Measurements from ENCODE around the gene PPP3CA. TPM values are rescaled to one million over a fixed set of nuclear protein-coding genes. Genes with fewer than 3 reads are reported as not detected.

PPP3CA gene
- total RNA-seq, 1 donor from 2014 or later, result 78.8 TPM

DNA sequence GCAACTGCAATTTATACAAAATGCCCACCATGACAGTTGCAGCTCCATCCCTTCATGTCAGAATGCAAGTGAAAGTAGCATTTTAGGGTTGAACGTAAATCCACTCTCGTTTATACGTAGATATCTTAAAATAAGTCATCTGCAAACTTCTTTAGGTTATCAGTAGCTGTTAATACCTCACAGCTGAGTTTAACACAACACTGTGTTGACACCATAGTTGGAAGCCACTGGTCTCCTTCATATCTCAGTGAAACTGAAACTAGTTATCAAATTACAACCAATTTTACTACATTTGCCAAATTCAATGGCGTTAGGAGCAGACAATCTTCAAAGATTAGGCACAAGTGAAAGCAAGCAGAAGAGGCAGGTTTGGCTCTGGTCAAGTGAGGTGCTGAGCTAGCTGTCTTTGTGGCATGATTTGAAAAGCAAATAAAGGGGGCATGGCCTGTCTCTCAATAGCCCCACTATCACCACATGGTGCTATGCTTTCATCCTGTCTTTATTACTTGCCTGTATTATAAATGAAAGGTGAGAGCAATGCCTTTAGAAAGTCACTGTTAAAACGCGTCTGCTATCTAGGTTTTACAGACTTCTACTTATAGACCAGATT lies 12.3 kb downstream of the PPP3CA start:
- TF ChIP-seq, protein P1, sequence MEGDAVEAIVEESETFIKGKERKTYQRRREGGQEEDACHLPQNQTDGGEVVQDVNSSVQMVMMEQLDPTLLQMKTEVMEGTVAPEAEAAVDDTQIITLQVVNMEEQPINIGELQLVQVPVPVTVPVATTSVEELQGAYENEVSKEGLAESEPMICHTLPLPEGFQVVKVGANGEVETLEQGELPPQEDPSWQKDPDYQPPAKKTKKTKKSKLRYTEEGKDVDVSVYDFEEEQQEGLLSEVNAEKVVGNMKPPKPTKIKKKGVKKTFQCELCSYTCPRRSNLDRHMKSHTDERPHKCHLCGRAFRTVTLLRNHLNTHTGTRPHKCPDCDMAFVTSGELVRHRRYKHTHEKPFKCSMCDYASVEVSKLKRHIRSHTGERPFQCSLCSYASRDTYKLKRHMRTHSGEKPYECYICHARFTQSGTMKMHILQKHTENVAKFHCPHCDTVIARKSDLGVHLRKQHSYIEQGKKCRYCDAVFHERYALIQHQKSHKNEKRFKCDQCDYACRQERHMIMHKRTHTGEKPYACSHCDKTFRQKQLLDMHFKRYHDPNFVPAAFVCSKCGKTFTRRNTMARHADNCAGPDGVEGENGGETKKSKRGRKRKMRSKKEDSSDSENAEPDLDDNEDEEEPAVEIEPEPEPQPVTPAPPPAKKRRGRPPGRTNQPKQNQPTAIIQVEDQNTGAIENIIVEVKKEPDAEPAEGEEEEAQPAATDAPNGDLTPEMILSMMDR (IDR thresholded peaks at IDR 0.05), result no peak
- DNase-seq, result no peak
- CTCF ChIA-PET, result no interaction called here
- ATAC-seq (ENCODE audit: low read depth), result peak; percentile 26
- Mint-ChIP-seq H3K36me3 (ENCODE audit: low read depth) (peaks cover 28% of the 10 kb centered on the region), H3K4me3 (no peak overlapping the region), H3K4me1 (peaks cover 86% of the 10 kb centered on the region), H3K27ac (peak overlapping the region; percentile 25), H3K27me3 (no peaks in the 10 kb centered on the region), H3K9me3 (no peaks in the 10 kb centered on the region)
- POLR2A ChIA-PET, result no interaction called here
- intact Hi-C loops (cut with micrococcal nuclease), result loop anchor here (1.0 kb wide), 1 partner anchor 9 kb away; no protein-coding TSS in a partner anchor

DNA sequence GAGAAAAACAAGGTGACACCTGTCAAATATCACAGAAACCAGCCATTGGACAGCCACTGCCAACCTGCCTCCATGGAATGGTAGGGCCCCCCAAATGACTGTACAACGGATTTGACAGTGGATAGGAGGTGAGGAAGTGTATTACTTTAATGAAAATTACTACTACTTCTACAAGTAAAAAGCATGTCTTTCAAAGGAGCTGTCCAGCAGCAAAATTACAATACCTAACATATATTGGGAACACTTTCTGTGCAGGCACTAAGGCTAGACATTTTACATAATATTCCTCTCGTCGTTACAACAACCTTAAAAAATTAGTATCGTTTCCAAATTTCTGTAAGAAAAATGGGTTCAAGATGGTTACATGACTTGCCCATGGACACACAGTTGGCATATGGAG lies 14.9 kb downstream of the PPP3CA start:
- H3K27me3 Mint-ChIP-seq, result no peaks in the 10 kb centered on the region
- H3K27ac Mint-ChIP-seq, result no peak overlapping the region
- TF ChIP-seq, protein P1 (IDR thresholded peaks at IDR 0.05), result no peak
- H3K4me3 Mint-ChIP-seq, result no peak overlapping the region
- no peak for DNase-seq
- ChIA-PET CTCF (no interaction called here), POLR2A (interaction anchor here (0.7 to 1.1 kb wide), 4 partner anchors 9 to 56 kb away, joined by 3 to 10 read pairs (median 7); partner anchors contain the start of gene PPP3CA)
- H3K36me3 Mint-ChIP-seq (ENCODE audit: low read depth), result peaks cover 17% of the 10 kb centered on the region
- peaks cover 86% of the 10 kb centered on the region for H3K4me1 Mint-ChIP-seq
- intact Hi-C loops (cut with micrococcal nuclease), result no loop called here
- no peak for ATAC-seq (ENCODE audit: low read depth)
- no peaks in the 10 kb centered on the region for H3K9me3 Mint-ChIP-seq

DNA sequence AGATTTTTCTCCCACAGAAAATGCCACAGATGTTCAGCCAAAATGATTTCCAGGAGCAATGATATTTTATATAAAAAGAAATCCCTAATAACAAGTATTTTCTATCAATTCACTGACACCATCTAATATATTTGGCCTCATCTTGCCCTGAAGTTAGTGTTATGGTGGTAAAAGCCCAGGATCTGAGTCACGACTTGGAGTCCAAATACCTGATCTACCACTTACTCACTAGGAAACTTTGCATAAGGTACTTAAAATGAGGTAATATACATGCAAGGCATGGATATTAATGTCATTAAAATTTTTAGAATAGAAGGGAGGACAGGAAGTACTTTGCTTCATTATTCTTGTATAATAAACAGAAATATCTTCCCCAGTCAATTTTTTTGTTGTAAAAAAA lies 16.3 kb downstream of the PPP3CA start:
- TF ChIP-seq, protein P1 (IDR thresholded peaks at IDR 0.05), result no peak
- Mint-ChIP-seq H3K4me1 (peaks cover 87% of the 10 kb centered on the region), H3K4me3 (no peak overlapping the region), H3K27ac (no peak overlapping the region), H3K36me3 (ENCODE audit: low read depth) (peaks cover 12% of the 10 kb centered on the region), H3K27me3 (no peaks in the 10 kb centered on the region), H3K9me3 (no peaks in the 10 kb centered on the region)
- intact Hi-C loops (cut with micrococcal nuclease), result no loop called here
- CTCF ChIA-PET, result no interaction called here
- ATAC-seq (ENCODE audit: low read depth), result no peak
- POLR2A ChIA-PET, result no interaction called here
- DNase-seq, result no peak

DNA sequence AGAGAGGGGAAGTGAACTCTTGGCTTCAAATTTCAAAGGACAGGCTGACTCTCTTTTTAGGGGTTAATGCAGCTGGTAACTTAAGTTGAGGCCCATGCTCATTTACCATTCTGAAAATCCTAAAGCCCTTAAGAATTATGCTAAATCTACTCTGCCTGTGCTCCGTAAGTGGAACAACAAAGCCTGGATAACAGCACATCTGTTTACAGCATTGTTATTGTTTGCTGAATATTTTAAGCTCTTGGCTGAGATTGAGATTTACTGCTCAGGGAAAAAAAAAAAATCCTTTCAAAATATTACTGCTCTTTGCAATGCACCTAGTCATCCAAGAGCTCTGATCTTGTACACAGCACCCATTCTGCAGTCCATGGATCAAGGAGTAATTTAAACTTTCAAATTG lies 17.7 kb downstream of the PPP3CA start:
- POLR2A ChIA-PET, result interaction anchor here (0.7 kb wide), 1 partner anchor 37 kb away, joined by 3 read pairs; no protein-coding TSS in a partner anchor
- H3K36me3 Mint-ChIP-seq (ENCODE audit: low read depth), result peaks cover 8% of the 10 kb centered on the region
- no peak for DNase-seq
- H3K27ac Mint-ChIP-seq, result no peak overlapping the region
- H3K4me3 Mint-ChIP-seq, result no peak overlapping the region
- no peaks in the 10 kb centered on the region for H3K9me3 Mint-ChIP-seq
- CTCF ChIA-PET, result interaction anchor here (1.0 kb wide), 1 partner anchor 160 kb away, joined by 3 read pairs; no protein-coding TSS in a partner anchor
- peaks cover 87% of the 10 kb centered on the region for H3K4me1 Mint-ChIP-seq
- ATAC-seq (ENCODE audit: low read depth), result no peak
- intact Hi-C loops (cut with micrococcal nuclease), result loop anchor here (1.0 to 5.0 kb wide), 3 partner anchors 8 to 403 kb away; no protein-coding TSS in a partner anchor
- TF ChIP-seq, protein P1 (IDR thresholded peaks at IDR 0.05), result no peak
- H3K27me3 Mint-ChIP-seq, result no peaks in the 10 kb centered on the region

DNA sequence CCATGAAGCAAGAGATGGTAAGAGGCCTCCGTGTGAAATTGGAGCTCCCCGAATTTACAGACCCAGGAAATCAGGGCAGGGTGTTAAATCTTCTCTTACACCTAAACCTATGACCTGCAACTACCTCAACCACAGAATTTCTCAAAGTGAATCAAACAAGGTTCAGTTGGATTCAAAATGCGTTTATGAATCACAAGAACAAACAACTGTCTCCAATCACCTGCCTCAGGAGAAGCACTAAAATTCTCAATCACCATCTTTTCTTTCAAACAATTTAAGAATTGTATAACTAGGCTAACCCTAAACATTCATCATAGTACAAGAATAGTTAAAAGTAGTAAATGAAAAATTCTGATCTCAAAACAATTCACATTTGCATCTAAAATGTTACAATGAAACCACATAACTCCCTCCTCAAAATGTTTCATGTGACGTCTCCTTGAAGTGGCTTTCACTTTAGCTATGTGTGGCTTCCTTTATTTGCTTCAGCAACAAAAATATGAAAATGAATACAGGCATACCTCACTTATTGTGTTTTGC lies 19.2 kb downstream of the PPP3CA start:
- Mint-ChIP-seq H3K4me1 (peaks cover 95% of the 10 kb centered on the region), H3K27me3 (no peaks in the 10 kb centered on the region), H3K36me3 (ENCODE audit: low read depth) (peaks cover 6% of the 10 kb centered on the region), H3K9me3 (no peaks in the 10 kb centered on the region), H3K4me3 (peak overlapping the region; percentile 73), H3K27ac (peak overlapping the region; percentile 88)
- CTCF ChIA-PET, result no interaction called here
- DNase-seq, result no peak
- peak; percentile 63 for ATAC-seq (ENCODE audit: low read depth)
- TF ChIP-seq, protein P1 (IDR thresholded peaks at IDR 0.05), result no peak
- POLR2A ChIA-PET, result interaction anchor here (0.7 to 3.5 kb wide), 2 partner anchors 8 to 19 kb away, joined by 3 to 25 read pairs; partner anchors contain the start of gene PPP3CA
- intact Hi-C loops (cut with micrococcal nuclease), result loop anchor here (2.0 to 5.0 kb wide), 2 partner anchors 17 to 404 kb away; no protein-coding TSS in a partner anchor
